HCT116 (cell line): ENCODE measurements around the gene CFAP54.

Source experiments
- CEBPB ChIP-seq: IDR thresholded peaks from 2 replicates; pipeline ENCODE4 v1.6.1; 2012; ENCODE audit warnings: low read depth
- EGR1 ChIP-seq: IDR thresholded peaks from 2 replicates; pipeline ENCODE4 v1.6.1; 2012; ENCODE audit warnings: low read depth
- EZH2 ChIP-seq: fragments of 200-600 bp; sonication (generic); IDR thresholded peaks from 2 replicates; pipeline ENCODE4 v1.6.1; 2017; ENCODE audit warnings: antibody characterized with exemption, mixed run types
- POLR2A ChIP-seq: IDR thresholded peaks from 2 replicates; pipeline ENCODE4 v1.7.0; 2011; ENCODE audit warnings: borderline replicate concordance; ENCODE audit not compliant: insufficient read depth, insufficient read length; ENCODE audit errors: extremely low read depth
- YY1 ChIP-seq: IDR thresholded peaks from 2 replicates; pipeline ENCODE4 v1.6.1; 2011; ENCODE audit warnings: low read length, low read depth, moderate library complexity, mild to moderate bottlenecking; ENCODE audit not compliant: insufficient replicate concordance; ENCODE audit errors: extremely low read depth
- TF ChIP-seq, protein P1 (sequence below), 3 experiments: fragments of 200-600 bp in 1 of 3; sonication (generic) in 1 of 3; IDR thresholded peaks in 2 of 3; conservative IDR thresholded peaks in 1 of 3; 2 replicates each; pipeline ENCODE4 v1.5.1; 2012 to 2017; ENCODE audit warnings: low read depth in 2 of 3, low read length in 2 of 3, antibody characterized with exemption in 1 of 3, borderline replicate concordance in 1 of 3, control low read depth in 1 of 3, mild to moderate bottlenecking in 1 of 3, mixed read lengths in 1 of 3, mixed run types in 1 of 3, moderate library complexity in 1 of 3; ENCODE audit not compliant: insufficient read depth in 1 of 3
- TF ChIP-seq, protein P2 (sequence below): IDR thresholded peaks from 2 replicates; pipeline ENCODE4 v1.6.1; 2012

- TF ChIP-seq YY1: no peak
- no peak for TF ChIP-seq EGR1
- no peak for TF ChIP-seq CEBPB
- no peak for TF ChIP-seq EZH2
- no peak for TF ChIP-seq POLR2A
- TF ChIP-seq, protein P1, sequence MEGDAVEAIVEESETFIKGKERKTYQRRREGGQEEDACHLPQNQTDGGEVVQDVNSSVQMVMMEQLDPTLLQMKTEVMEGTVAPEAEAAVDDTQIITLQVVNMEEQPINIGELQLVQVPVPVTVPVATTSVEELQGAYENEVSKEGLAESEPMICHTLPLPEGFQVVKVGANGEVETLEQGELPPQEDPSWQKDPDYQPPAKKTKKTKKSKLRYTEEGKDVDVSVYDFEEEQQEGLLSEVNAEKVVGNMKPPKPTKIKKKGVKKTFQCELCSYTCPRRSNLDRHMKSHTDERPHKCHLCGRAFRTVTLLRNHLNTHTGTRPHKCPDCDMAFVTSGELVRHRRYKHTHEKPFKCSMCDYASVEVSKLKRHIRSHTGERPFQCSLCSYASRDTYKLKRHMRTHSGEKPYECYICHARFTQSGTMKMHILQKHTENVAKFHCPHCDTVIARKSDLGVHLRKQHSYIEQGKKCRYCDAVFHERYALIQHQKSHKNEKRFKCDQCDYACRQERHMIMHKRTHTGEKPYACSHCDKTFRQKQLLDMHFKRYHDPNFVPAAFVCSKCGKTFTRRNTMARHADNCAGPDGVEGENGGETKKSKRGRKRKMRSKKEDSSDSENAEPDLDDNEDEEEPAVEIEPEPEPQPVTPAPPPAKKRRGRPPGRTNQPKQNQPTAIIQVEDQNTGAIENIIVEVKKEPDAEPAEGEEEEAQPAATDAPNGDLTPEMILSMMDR (IDR thresholded peaks at IDR 0.05 in 2 of 3, conservative IDR thresholded peaks at IDR 0.05 in 1 of 3; ENCODE audit: borderline replicate concordance in 1 of 3, insufficient read depth in 1 of 3, low read depth in 2 of 3, low read length in 2 of 3): no peak
- TF ChIP-seq, protein P2, sequence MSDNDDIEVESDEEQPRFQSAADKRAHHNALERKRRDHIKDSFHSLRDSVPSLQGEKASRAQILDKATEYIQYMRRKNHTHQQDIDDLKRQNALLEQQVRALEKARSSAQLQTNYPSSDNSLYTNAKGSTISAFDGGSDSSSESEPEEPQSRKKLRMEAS: no peak
Measured at GRCh38 chr12:96454396-96454795, 35.0 kb upstream of the CFAP54 start.
